Tibial artery (tissue), 4 donors: ENCODE results near the gene OSM.

Source experiments
- DNase-seq, 2 donors: peaks; one replicate each; pipeline ENCODE4 v3.0.0-alpha.2; 2019
- H3K27ac ChIP-seq, 2 donors: fragments of 200-600 bp; sonication (generic) in 1 of 2; 1 replicate in 1 of 2; 2 replicates in 1 of 2; pipeline ENCODE4 v1.5.1; 2018 to 2019; ENCODE audit warnings: mild to moderate bottlenecking in 1 of 2
- H3K27me3 ChIP-seq, 2 donors: fragments of 200-600 bp; sonication (generic) in 1 of 2; one replicate each; pipeline versions ENCODE4 v1.5.1 to v1.6.0; 2016 to 2019
- H3K36me3 ChIP-seq, 3 donors: fragments of 200-600 bp; sonication (generic) in 2 of 3; one replicate each; pipeline ENCODE4 v1.5.1; 2016 to 2019; ENCODE audit warnings: mild to moderate bottlenecking in 2 of 3
- H3K4me1 ChIP-seq, 4 donors: fragments of 200-600 bp; sonication (generic) in 2 of 4; 1 replicate in 3 of 4; 2 replicates in 1 of 4; pipeline ENCODE4 v1.5.1; 2016 to 2019
- H3K4me3 ChIP-seq, 2 donors: fragments of 200-600 bp; sonication (generic) in 1 of 2; 1 replicate in 1 of 2; 2 replicates in 1 of 2; pipeline ENCODE4 v1.5.1; 2018 to 2019; ENCODE audit warnings: mild to moderate bottlenecking in 2 of 2
- H3K9me3 ChIP-seq, 3 donors: fragments of 200-600 bp; sonication (generic) in 1 of 3; one replicate each; pipeline ENCODE4 v1.5.1; 2016 to 2019
- intact Hi-C: fragments of 100-400 bp; cut with DNase I; formaldehyde crosslinking; loops from one replicate; pipeline ENCODE4 v1.15.0; 2023; ENCODE audit warnings: low total_unique reads
- TF ChIP-seq, protein P1 (sequence below), 2 experiments: fragments of 200-600 bp in 1 of 2; fragments of 450-650 bp in 1 of 2; IDR thresholded peaks; one replicate each; pipeline ENCODE4 v1.5.1; 2017 to 2019; ENCODE audit warnings: antibody characterized with exemption in 2 of 2, mild to moderate bottlenecking in 1 of 2, moderate library complexity in 1 of 2

The OSM gene

DNA sequence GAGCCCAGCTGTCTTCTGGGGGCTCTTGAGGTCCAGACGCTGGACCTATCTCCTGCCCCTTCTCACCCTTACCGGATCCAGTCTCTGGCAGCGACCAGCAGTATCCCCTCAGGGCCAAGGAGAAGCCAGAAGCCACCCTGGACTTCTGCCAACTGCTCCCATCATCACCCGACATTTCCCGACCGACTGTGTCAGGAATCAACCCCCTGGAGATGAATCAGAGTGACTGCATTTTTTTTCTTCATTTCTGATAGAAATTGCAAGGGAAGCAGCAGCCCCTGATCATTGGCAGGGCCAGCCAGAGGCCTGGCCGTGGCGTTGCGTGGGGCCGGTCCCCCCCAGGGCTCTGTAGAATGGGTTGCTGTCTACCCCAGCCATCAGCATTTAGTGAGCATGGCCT is 14.9 kb downstream of the OSM start:
- Histone ChIP-seq H3K27ac (no peak overlapping the region), H3K4me1 (peaks cover 0 to 40% (median 25%) of the 10 kb centered on the region in 4 donors), H3K36me3 (no peaks in the 10 kb centered on the region), H3K4me3 (no peak overlapping the region), H3K27me3 (peaks cover 0 to 25% of the 10 kb centered on the region in 2 donors), H3K9me3 (no peaks in the 10 kb centered on the region)
- TF ChIP-seq, protein P1, sequence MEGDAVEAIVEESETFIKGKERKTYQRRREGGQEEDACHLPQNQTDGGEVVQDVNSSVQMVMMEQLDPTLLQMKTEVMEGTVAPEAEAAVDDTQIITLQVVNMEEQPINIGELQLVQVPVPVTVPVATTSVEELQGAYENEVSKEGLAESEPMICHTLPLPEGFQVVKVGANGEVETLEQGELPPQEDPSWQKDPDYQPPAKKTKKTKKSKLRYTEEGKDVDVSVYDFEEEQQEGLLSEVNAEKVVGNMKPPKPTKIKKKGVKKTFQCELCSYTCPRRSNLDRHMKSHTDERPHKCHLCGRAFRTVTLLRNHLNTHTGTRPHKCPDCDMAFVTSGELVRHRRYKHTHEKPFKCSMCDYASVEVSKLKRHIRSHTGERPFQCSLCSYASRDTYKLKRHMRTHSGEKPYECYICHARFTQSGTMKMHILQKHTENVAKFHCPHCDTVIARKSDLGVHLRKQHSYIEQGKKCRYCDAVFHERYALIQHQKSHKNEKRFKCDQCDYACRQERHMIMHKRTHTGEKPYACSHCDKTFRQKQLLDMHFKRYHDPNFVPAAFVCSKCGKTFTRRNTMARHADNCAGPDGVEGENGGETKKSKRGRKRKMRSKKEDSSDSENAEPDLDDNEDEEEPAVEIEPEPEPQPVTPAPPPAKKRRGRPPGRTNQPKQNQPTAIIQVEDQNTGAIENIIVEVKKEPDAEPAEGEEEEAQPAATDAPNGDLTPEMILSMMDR (IDR thresholded peaks at IDR 0.05), result no peak
- intact Hi-C loops, result no loop called here
- DNase-seq, result no peak

DNA sequence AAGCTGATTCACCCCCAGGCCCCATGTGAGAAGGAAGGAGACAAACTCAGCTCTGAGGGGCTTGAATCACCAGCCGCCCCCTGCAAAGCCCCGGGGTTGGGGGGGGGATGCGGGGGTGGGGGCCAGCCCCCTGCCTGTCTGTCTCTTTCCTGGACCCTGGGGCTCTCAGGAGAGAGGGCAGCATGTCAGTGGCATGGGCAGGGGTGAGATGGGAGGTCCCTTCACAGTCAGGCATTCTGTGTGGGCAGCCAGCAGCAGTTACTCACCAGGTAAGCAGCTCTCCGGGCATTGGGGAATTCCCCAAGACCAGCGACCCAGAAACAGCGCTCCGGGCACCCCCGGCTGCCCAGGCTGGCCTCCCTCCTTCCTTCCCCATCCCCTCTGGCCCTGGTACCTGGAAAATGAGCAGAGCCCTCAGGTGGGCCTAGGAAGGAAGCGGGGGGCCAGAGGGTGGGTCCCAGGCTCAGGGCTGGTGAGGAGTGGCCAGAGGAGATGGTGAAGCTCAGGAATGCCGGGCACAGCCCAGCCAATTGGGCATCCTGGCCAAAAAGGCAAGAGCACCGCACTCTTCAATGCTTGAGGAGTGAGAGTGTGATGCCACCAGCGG is 15.9 kb downstream of the OSM start:
- Histone ChIP-seq H3K36me3 (no peaks in the 10 kb centered on the region), H3K4me1 (peaks cover 0 to 45% (median 32%) of the 10 kb centered on the region in 4 donors), H3K27ac (no peak overlapping the region), H3K9me3 (no peaks in the 10 kb centered on the region), H3K4me3 (no peak overlapping the region), H3K27me3 (peaks cover 0 to 35% of the 10 kb centered on the region in 2 donors)
- intact Hi-C loops, result no loop called here
- DNase-seq, result no peak
- TF ChIP-seq, protein P1 (IDR thresholded peaks at IDR 0.05), result no peak

- no peak overlapping the region for H3K4me3 ChIP-seq
- no peak for DNase-seq
- TF ChIP-seq, protein P1 (IDR thresholded peaks at IDR 0.05), result no peak
- peaks cover 0 to 41% of the 10 kb centered on the region in 2 donors for H3K27me3 ChIP-seq
- peaks cover 0 to 51% (median 35%) of the 10 kb centered on the region in 4 donors for H3K4me1 ChIP-seq
- intact Hi-C loops, result no loop called here
- no peaks in the 10 kb centered on the region for H3K36me3 ChIP-seq
- H3K27ac ChIP-seq, result no peak overlapping the region
- H3K9me3 ChIP-seq, result no peaks in the 10 kb centered on the region
Measured at GRCh38 chr22:30250039-30250565, 16.5 kb downstream of the OSM start.

GRCh38 chr22:30249049-30250038 is 17.3 kb downstream of the OSM start:
- no peak overlapping the region for H3K4me3 ChIP-seq
- no peaks in the 10 kb centered on the region for H3K9me3 ChIP-seq
- intact Hi-C loops, result no loop called here
- no peak overlapping the region for H3K27ac ChIP-seq
- TF ChIP-seq, protein P1 (IDR thresholded peaks at IDR 0.05), result no peak
- DNase-seq, result peak in 1 of 2 donors; percentile 49
- peaks cover 0 to 51% (median 35%) of the 10 kb centered on the region in 4 donors for H3K4me1 ChIP-seq
- no peaks in the 10 kb centered on the region for H3K36me3 ChIP-seq
- H3K27me3 ChIP-seq, result peaks cover 0 to 49% of the 10 kb centered on the region in 2 donors

- H3K27ac ChIP-seq, result no peak overlapping the region
- H3K4me3 ChIP-seq, result no peak overlapping the region
- intact Hi-C loops, result no loop called here
- H3K4me1 ChIP-seq, result peaks cover 0 to 47% (median 32%) of the 10 kb centered on the region in 4 donors
- TF ChIP-seq, protein P1 (IDR thresholded peaks at IDR 0.05), result no peak
- peaks cover 0 to 58% of the 10 kb centered on the region in 2 donors for H3K27me3 ChIP-seq
- no peak for DNase-seq
- no peaks in the 10 kb centered on the region for H3K36me3 ChIP-seq
- no peaks in the 10 kb centered on the region for H3K9me3 ChIP-seq
Measured at GRCh38 chr22:30248484-30248883, 18.2 kb downstream of the OSM start.
